GM21717 (cell line): ENCODE measurements around the gene DR1.
"Not testable (repeated sequence)": the region's sequence is repeated elsewhere in the genome, so short reads cannot be mapped to it uniquely, and the experiment has no call there.

Experiments used
- ATAC-seq: cut with Tn5 transposase; IDR thresholded peaks from one replicate; pipeline ENCODE4 v1.9.1; 2021; ENCODE audit warnings: mild to moderate bottlenecking, moderate library complexity; ENCODE audit not compliant: unreplicated experiment

The DR1 gene

GRCh38 chr1:93374334-93375106, 28.8 kb downstream of the DR1 start:
- ATAC-seq, result no peak

DNA sequence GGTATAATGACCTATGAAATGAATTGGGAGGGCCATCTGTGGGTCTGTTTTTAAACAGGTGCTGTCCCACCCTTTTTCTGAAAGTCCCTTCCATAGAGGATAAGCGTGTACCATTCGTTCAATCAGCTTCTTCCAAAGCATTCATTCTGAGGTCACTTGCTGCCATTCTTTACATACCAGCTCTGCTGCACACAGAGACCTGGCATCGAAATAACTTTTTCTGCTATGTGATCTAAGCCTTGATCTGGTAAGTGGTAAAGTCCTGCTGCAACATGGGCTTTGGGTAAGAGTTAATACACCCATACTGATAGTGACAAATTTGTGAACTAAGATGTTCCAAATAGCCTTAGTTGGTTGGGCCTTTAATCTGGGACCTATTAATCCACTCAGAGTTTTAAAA, 38.9 kb downstream of the DR1 start:
- no peak for ATAC-seq

- not testable (repeated sequence) for ATAC-seq
Measured at GRCh38 chr1:93386268-93386667, 40.6 kb downstream of the DR1 start.

DNA sequence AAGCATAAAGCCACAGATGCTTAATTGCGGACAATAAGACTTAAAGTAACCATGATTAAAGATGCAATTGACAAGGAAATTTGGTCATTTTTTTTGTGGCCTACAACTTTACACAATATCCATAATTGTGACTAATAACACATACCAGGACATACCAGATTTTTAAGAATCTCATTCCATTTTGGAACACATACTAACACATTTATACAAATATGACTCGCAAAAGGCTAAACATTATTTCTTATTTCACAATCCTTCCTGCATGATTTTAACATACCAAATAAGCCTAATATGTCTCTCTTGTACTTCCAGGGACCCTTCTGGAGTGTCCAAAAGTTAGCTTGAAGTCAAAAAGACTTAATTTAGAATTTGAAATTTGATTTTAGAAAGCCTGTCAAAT, 48.8 kb downstream of the DR1 start:
- no peak for ATAC-seq

- no peak for ATAC-seq
Measured at GRCh38 chr1:93395195-93395594, 49.5 kb downstream of the DR1 start.

DNA sequence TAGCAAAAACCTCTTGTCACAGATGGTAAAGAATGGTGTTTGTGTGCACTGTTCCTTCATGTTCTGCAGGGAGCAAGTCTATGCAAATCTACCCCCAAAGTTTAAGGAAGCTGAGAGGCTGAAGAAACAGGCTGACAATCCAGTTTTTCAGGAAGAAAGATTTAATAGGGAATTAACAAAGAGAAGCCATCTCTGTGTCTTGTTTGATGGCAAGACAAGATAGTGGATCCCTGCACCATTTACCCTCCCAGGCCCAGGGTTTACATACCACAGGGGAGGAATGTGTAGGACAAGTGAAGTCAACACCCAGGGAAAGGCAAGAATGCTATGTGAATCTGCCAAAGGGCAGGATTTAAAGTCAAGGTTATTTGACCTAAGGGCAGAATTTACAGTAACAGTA, 54.1 kb downstream of the DR1 start:
- no peak for ATAC-seq

DNA sequence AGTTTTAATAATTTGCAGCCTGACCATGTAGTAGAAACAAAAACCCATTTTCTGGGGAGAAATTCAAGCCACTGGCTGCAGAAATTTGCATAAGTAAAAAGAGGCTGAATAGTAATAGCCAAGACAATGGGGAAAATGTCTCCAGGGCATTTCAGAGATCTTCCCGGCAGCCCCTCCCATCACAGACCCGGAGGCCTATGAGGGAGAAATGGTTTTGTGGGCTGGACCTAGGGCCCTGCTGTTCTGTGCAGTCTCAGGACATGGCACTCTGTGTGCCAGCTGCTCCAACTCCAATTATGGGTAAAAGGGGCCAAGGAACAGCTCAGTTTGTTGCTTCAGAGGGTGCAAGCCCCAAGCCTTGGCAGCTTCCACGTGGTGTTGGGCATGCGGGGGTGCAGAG, 62.5 kb downstream of the DR1 start:
- ATAC-seq, result no peak

DNA sequence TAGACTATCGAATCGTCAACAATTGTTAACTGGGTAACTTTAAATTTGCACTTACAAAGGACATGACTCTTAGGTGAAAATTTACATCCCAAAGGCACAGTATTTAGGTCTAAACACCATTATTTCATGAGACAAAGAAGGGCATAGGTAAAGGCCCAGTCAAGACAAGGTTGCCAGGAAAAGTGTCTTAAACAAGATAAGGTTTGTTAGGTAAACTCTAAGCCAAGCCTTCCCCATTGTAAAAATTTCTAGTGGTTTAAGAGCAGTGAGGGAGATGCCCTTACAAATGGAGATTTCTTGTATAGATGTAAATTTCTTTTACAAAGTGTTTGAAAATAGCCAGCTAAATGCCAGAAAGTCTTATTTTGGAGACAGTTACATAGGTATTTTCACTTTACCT, 65.3 kb downstream of the DR1 start:
- no peak for ATAC-seq

DNA sequence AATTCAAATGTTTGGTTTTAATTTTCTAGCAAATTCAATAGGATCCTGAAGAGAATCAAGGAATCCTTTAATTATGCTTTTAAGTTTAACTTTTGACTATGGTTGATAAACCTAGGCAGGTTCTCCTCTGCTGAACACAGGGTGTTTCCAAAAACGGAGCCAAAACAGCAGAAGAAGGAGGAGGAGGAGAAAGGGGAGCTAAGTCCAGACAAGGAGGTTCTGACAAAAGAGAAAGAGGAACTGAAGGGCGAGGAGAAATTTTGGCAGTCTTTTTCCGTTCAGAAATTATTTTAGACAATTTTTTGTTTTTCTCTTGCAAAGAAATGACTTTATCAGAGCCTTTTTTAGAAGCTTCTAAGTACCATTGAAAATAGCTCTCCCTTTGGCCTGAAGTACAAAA, 69.0 kb downstream of the DR1 start:
- ATAC-seq, result no peak

DNA sequence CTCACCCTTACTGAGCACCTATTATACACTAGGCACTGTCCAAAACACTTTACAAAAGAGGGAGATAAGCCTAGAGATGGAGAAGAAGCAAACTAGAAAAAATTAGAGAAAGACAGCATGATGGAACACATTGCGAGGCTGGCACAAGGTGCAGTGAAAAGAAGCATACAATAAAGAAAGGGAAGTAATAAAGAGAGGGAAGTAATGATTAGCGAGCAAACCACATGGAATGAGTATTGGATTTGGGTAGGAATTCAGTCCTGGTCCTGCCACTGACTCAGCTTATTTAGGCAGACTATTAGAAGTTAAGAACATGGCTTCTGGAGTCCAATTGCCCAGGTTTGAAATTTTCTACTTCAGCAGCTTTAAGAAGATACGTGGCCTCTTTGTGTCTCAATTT, 69.6 kb downstream of the DR1 start:
- ATAC-seq, result no peak

- no peak for ATAC-seq
Measured at GRCh38 chr1:93416183-93416582, 70.5 kb downstream of the DR1 start.
